Right cardiac atrium (tissue), 5 donors: ENCODE measurements around the gene CCDC27. TPM values are rescaled to one million over a fixed set of nuclear protein-coding genes. Genes with fewer than 3 reads are reported as not detected.
"Not testable (repeated sequence)": the region's sequence is repeated elsewhere in the genome, so short reads cannot be mapped to it uniquely, and the experiment has no call there.

Source experiments
- ATAC-seq, 2 donors: fragments of 200-7000 bp; cut with Tn5 transposase; one replicate each; pipeline versions ENCODE4 v1.8.0 to v1.9.1; 2020; ENCODE audit warnings: moderate library complexity in 2 of 2, mild to moderate bottlenecking in 1 of 2
- DNase-seq, 3 donors: peaks; one replicate each; pipeline ENCODE4 v3.0.0-alpha.2; 2020
- H3K27ac ChIP-seq: one replicate; pipeline ENCODE4 v1.5.1; 2013; ENCODE audit warnings: mild to moderate bottlenecking, low read length, control low read depth, moderate library complexity
- H3K27me3 ChIP-seq: one replicate; pipeline ENCODE4 v1.6.1; 2013; ENCODE audit not compliant: control insufficient read depth, insufficient read depth
- H3K4me1 ChIP-seq: one replicate; pipeline ENCODE4 v1.6.1; 2013; ENCODE audit warnings: low read length; ENCODE audit not compliant: control insufficient read depth, insufficient read depth
- H3K4me3 ChIP-seq: one replicate; pipeline ENCODE4 v1.5.1; 2013; ENCODE audit warnings: low read length, control low read depth
- H3K9me3 ChIP-seq: one replicate; pipeline ENCODE4 v1.6.1; 2013; ENCODE audit warnings: low read length; ENCODE audit not compliant: control insufficient read depth
- WGBS: extraction: QIAGEN DNeasy Blood & Tissue Kit; methylation state at CpG from one replicate; pipeline ENCODE4 v1.1.7; 2013; 5-methylcytosine and 5-hydroxymethylcytosine counted together
- intact Hi-C, 4 donors: fragments of 100-400 bp; cut with DNase I; formaldehyde crosslinking; loops; one replicate each; pipeline versions ENCODE4 v1.11.0 to v1.14.0; 2022 to 2023
- polyA plus RNA-seq: library from polyadenylated mRNA; stranded (reverse); fragments of 200-250 nt; gene quantifications from one replicate; pipeline ENCODE4 v1.2.3, GENCODE V29; 2013
- total RNA-seq, 4 donors: library from RNA; stranded (reverse); fragmentation: NEBNext Ultra II Directional; extraction: Animal tissue kit (Norgen Biotek cat#: 25700); gene quantifications; one replicate each; pipeline ENCODE4 v1.2.1, GENCODE V29; 2021
- donor health status: healthy with polysubstance abuse.
- donor health status: DM: no; HTN: yes; CAD: no.
- donor health status: DM: no; HTN: no; CAD: no.
- donor health status: DM: no; HTN: yes; CAD: no; lungs with severe emphysema.
- donor health status: DM: yes; HTN: yes; CAD: no.

Gene CCDC27
- total and polyA plus RNA-seq, 5 donors, result 0.09 to 0.14 TPM; not detected in 3

DNA sequence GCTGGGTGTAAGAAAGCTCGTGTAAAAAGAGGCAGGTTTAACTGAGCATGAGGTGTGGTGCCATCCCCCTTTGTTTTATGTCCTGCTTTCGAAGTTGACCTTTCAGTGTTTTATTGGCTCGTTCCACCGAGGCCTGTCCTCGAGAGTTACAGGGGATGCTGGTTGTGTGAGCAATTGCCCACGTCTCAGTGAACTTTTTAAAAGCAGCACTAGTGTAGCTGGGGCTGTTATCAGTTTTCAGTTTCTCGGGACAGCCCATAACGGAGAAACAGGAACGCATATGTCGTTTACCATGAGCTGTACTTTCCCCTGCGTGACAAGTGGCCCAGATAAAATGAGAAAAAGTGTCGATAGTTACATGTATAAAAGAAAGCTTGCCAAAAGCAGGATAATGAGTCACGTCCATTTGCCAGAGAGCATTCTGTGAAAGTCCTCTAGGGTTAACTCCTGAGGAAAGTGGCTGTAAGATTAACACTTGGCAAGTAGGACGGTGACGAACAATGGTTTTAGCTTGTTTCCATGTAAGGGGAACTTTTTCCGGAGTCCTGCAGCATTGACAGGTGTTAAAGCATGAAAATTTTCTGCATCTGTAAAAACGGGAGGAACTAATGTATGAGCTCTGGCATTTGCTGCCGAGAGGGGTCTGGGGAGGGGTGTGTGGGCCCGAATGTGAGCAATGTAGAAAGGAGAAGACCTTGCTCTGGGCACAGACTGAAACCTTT lies 51.8 kb downstream of the CCDC27 start:
- ATAC-seq, result no peak
- Histone ChIP-seq H3K4me3 (no peak overlapping the region), H3K27ac (no peak overlapping the region), H3K27me3 (no peaks in the 10 kb centered on the region), H3K4me1 (no peaks in the 10 kb centered on the region), H3K9me3 (no peaks in the 10 kb centered on the region)
- no peak for DNase-seq
- 39% methylated on average over 19 of the region's 19 CpGs for WGBS
- intact Hi-C loops, result no loop called here

DNA sequence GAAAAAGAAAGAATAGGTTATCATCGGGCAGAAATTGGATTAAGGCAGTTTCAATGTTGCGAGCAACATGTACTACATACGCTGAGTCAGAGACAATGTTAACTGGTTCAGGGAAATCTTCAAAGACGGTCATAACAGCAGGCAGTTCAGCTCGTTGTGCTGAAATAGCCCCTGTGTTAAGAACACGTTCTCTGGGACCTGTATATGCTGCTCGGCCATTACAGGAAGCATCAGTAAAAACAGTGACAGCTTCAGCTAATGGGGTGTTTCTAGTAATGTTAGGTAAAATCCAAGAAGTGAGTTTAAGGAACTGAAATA lies 52.3 kb downstream of the CCDC27 start:
- H3K4me3 ChIP-seq, ATAC-seq, H3K4me1 ChIP-seq, DNase-seq, H3K9me3 ChIP-seq, H3K27me3 ChIP-seq, intact Hi-C loops, H3K27ac ChIP-seq: not testable (repeated sequence)
- WGBS, result 43% methylated on average over 7 of the region's 7 CpGs

DNA sequence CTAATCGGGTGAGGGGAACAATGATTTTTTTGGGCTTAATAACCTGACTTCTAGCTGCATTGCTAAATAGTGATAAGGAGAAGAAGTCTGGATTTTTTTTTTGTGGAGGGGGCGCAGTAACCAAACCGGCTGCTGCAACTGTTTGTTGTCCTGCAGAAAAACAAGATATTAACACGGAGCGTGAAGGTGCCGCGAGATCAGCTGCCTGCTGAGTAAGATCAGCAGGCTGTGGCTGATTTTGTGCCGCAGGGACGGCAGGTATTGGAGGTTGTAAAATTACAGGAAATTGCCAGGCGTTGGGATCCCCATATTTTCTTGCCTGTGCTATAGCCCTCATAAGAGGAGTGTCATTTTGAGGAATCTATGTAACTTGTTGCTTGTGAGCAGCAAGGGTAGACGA lies 52.8 kb downstream of the CCDC27 start:
- intact Hi-C loops, result no loop called here
- ATAC-seq, result no peak
- DNase-seq, result no peak
- H3K4me3 ChIP-seq, result no peak overlapping the region
- 79% methylated on average over 11 of the region's 11 CpGs for WGBS
- H3K9me3 ChIP-seq, result no peaks in the 10 kb centered on the region
- H3K27ac ChIP-seq, result no peak overlapping the region
- H3K4me1 ChIP-seq, result no peaks in the 10 kb centered on the region
- H3K27me3 ChIP-seq, result no peaks in the 10 kb centered on the region

DNA sequence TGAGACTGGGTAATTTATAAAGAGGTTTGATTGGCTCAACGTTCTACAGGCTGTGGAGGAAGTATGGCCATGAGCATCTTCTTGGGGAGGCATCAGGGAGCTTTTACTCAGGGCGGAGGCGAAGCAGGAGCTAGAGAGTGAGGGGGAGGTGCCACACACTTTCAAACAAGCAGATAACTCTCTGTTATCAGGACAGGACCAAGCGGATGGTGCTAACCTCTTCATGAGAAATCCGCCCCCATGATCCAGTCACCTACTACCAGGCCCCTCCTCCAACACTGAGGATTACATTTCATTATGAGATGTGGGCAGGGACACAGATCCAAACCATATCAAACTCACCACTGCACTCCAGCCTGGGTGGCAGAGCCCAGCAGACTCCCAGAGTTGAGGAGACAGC lies 55.5 kb downstream of the CCDC27 start:
- Histone ChIP-seq H3K4me3 (no peak overlapping the region), H3K27me3 (no peaks in the 10 kb centered on the region), H3K27ac (no peak overlapping the region), H3K4me1 (no peaks in the 10 kb centered on the region), H3K9me3 (no peaks in the 10 kb centered on the region)
- DNase-seq, result no peak
- WGBS, result 76% methylated on average over 5 of the region's 5 CpGs
- no peak for ATAC-seq
- intact Hi-C loops, result no loop called here

DNA sequence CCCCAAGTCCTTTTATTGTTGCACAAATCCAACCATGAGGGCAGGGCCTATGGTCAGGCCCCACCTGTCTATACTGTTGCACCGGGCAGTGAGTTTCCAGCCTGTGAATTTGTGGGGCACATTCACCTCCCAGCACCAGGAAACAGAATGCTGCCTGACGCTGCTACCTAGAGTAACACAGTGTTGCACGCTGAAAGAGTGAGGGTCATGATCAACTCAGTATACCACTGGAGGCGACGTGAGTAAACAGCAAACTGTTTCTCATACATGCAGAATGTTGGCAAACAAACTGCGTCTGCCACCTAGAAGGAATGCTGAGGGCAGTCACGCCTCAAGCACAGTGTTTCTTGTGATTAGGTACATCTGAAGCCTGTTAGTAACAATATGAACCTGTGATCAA lies 57.4 kb downstream of the CCDC27 start:
- Histone ChIP-seq H3K4me3 (no peak overlapping the region), H3K4me1 (no peaks in the 10 kb centered on the region), H3K9me3 (no peaks in the 10 kb centered on the region), H3K27me3 (no peaks in the 10 kb centered on the region), H3K27ac (no peak overlapping the region)
- intact Hi-C loops, result no loop called here
- 67% methylated on average over 7 of the region's 7 CpGs for WGBS
- ATAC-seq (no peak), DNase-seq (no peak)

DNA sequence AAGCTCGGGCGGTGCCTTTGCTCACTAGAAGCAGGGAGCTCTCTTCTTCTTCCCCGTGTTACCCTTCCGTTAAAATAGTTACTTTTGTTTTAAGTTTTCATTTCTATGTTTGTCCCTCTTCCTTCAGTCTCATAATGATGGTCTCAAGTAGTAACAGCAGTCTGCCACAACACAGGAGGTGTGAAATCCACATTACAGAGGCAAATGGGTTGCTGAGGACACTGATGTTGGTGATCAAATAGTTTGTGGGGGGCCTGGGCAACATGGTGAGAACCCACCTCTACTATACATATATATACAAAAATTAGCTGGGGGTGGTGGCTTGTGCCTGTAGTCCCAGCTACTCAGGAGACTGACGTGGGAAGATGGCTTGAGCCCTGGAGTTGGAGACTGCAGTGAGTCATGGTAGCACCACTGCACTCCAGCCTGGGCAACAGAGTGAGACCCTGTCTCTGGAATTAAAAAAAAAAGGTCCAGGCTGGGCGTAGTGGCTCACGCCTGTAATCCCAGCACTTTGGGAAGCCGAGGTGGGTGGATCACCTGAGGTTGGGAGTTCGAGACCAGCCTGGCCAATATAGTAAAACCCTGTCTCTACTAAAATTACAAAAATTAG lies 58.0 kb downstream of the CCDC27 start:
- H3K4me1 ChIP-seq, ATAC-seq, H3K9me3 ChIP-seq, H3K4me3 ChIP-seq, H3K27me3 ChIP-seq, intact Hi-C loops, H3K27ac ChIP-seq, DNase-seq: not testable (repeated sequence)
- 86% methylated on average over 9 of the region's 9 CpGs for WGBS

DNA sequence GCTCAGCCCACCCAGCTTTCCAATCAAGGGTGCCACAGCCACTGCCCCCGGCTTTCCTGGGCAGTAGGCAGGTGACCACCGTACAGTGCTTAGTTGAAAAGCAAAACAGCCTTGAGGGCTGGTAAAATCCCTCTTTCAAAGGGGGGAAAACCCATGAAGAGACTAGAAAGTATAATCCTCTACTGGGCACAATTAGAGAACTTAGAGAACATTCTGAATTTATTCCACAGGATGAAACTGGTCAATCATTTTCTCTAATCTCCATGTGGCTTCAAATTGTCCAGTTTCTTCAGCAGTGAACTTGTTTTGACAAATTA lies 59.3 kb downstream of the CCDC27 start:
- WGBS, result 53% methylated on average over 2 of the region's 2 CpGs
- DNase-seq (no peak), ATAC-seq (no peak)
- intact Hi-C loops, result no loop called here
- Histone ChIP-seq H3K27me3 (no peaks in the 10 kb centered on the region), H3K4me3 (no peak overlapping the region), H3K27ac (no peak overlapping the region), H3K4me1 (no peaks in the 10 kb centered on the region), H3K9me3 (no peaks in the 10 kb centered on the region)

DNA sequence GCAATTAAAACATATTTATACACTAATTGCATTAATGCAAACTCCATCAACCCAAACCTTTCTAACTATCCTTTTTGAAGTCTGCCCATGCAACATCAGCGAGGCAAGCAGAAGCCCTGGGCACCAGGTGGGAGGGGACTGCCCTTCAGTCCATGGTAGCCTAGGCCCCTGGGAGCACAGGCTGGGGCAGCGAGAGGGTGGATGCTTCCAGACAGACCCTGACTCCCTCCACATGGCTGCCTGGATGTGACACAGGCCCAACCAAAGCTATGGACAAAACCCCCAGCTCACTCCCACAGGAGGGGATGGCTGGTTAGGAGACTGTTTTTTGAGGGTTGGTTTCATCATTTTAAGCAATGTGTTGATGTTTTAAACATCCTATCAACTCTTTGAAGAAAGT lies 61.8 kb downstream of the CCDC27 start:
- ATAC-seq (no peak), DNase-seq (no peak)
- Histone ChIP-seq H3K4me1 (no peaks in the 10 kb centered on the region), H3K27ac (no peak overlapping the region), H3K9me3 (no peaks in the 10 kb centered on the region), H3K27me3 (no peaks in the 10 kb centered on the region), H3K4me3 (no peak overlapping the region)
- intact Hi-C loops, result no loop called here
- WGBS, result 95% methylated on average over 2 of the region's 2 CpGs

DNA sequence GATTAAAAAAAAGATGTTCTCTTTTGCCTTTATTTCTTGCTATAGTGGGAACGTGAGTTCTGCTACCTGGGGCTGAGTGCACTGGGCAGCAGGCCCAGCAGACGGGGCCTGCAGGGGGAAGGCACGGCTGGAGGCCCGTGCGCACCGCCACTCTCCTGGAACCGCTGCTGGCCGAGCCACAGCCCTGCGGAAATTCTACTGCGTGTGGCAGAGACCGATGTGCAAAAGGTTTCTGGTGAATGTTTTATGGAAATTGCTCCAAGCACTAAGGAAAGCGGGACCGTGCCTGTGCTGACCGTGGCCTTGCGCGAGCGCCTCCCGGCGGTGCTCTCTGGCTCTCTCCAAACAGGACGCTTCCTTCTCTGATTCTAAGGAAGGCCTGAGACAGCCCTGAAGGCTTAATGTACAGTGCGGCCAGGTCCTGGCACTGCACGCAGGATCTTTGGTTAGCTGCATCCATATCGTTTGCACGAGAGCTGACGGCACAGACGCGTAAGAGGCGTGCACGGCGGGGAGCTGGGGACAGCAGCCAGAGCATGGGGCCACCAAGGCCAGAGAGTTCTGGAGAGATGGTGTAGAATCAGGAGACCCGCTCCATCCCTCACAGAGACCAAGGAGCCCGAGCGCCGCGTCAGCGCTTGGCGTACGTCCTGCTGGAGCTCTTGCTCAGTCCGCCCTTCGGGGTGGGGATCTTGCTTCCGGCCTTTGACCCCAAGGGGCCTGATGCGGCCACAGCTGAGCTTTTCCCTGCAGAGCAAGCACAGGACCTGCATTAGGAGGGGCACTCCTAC lies 62.7 kb downstream of the CCDC27 start:
- WGBS, result 92% methylated on average over 42 of the region's 42 CpGs
- H3K4me1 ChIP-seq, result no peaks in the 10 kb centered on the region
- no peaks in the 10 kb centered on the region for H3K27me3 ChIP-seq
- H3K27ac ChIP-seq, result no peak overlapping the region
- ATAC-seq (no peak), DNase-seq (no peak)
- H3K9me3 ChIP-seq, result no peaks in the 10 kb centered on the region
- intact Hi-C loops, result no loop called here
- H3K4me3 ChIP-seq, result no peak overlapping the region

DNA sequence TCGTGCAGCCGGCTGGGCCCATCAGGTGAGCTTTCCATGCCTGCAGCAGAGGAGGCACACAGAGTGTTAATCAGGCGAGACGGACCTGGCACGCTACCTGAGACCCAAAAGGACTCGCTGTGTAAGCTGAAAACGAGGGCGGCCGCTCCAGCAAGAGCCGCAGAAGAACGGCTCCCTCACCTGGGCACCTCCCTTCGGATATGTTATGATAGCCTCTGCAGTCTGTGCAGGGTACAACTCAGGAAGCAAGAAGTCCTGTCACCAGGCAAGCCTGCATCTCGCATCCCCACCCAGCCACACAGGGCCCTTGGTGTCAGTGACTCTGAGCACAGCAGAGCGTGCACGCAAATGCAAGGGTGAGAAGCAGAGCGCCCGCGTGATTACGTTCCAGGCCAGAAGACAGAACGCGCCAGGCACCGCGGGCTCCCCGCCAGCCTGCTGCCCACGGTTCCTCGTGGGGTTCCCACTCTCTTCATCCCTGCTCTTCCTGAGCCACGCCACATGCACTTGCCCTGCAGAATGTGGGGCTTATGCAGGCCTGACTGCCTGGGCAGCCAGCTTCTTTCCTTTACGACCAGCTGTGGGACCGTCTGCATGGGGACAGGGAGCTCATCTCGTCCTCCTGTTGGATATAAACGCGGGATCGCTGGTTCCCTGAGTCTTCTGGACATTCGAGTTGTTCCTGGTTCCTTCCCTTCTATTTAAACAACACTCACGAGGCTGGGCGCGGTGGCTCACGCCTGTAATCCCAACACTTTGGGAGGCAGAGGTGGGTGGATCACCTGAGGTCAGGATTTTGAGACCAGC lies 64.3 kb downstream of the CCDC27 start:
- 92% methylated on average over 38 of the region's 38 CpGs for WGBS
- DNase-seq, result no peak
- no peaks in the 10 kb centered on the region for H3K9me3 ChIP-seq
- intact Hi-C loops, result no loop called here
- no peaks in the 10 kb centered on the region for H3K4me1 ChIP-seq
- no peak overlapping the region for H3K4me3 ChIP-seq
- ATAC-seq, result no peak
- no peak overlapping the region for H3K27ac ChIP-seq
- no peaks in the 10 kb centered on the region for H3K27me3 ChIP-seq
